K562 (cell line): ENCODE results near the gene SEZ6. TPM values are rescaled to one million over a fixed set of nuclear protein-coding genes. Genes with fewer than 3 reads are reported as not detected.

ENCODE experiments used
- BRF2 ChIP-seq: IDR thresholded peaks from 3 replicates; pipeline ENCODE4 v1.6.1; 2011; ENCODE audit warnings: borderline replicate concordance, mild to moderate bottlenecking; ENCODE audit not compliant: insufficient read length, insufficient read depth
- CGGBP1 ChIP-seq: fragments of 250-450 bp; sonication (Bioruptor Pico); IDR thresholded peaks from 2 replicates; pipeline ENCODE4 v1.9.0; 2021; ENCODE audit warnings: mild to moderate bottlenecking
- ESRRB ChIP-seq: fragments of 250-450 bp; sonication (Bioruptor Pico); IDR thresholded peaks from 2 replicates; pipeline ENCODE4 v1.5.0; 2020; ENCODE audit warnings: mild to moderate bottlenecking, moderate library complexity, borderline replicate concordance
- FOXA3 ChIP-seq, 2 experiments: fragments of 450-650 bp in 1 of 2; sonication (generic) in 1 of 2; formaldehyde crosslinking; IDR thresholded peaks in 1 of 2; conservative IDR thresholded peaks in 1 of 2; 2 replicates each; pipeline versions ENCODE4 v1.4.0 to v1.8.0; 2020 to 2022; ENCODE audit warnings: mild to moderate bottlenecking in 2 of 2, missing genetic modification reagents in 1 of 2
- HDAC2 ChIP-seq: fragments of 450-650 bp; IDR thresholded peaks from 2 replicates; pipeline ENCODE4 v1.6.1; 2016; ENCODE audit warnings: mild to moderate bottlenecking
- HMG20A ChIP-seq: fragments of 450-650 bp; formaldehyde crosslinking; conservative IDR thresholded peaks from 2 replicates; pipeline ENCODE4 v1.4.0; 2020; ENCODE audit warnings: mild to moderate bottlenecking, mixed read lengths
- NCOA6 ChIP-seq: fragments of 450-650 bp; IDR thresholded peaks from 2 replicates; pipeline ENCODE4 v1.6.1; 2017; ENCODE audit warnings: mild to moderate bottlenecking
- SREBF1 ChIP-seq: fragments of 150-350 bp; IDR thresholded peaks from 2 replicates; pipeline ENCODE4 v1.6.1; 2014; ENCODE audit warnings: antibody characterized with exemption, low read depth, low read length, borderline replicate concordance
- TCF15 ChIP-seq: fragments of 250-450 bp; sonication (Bioruptor Pico); IDR thresholded peaks from 2 replicates; pipeline ENCODE4 v1.8.0; 2022; ENCODE audit warnings: moderate library complexity, mild to moderate bottlenecking, inconsistent platforms
- ZNF318 ChIP-seq, 2 experiments: fragments of 450-650 bp; IDR thresholded peaks; 2 replicates each; pipeline ENCODE4 v1.6.1; 2016; ENCODE audit warnings: mild to moderate bottlenecking in 2 of 2, borderline replicate concordance in 1 of 2, low read depth in 1 of 2, moderate library complexity in 1 of 2
- ZNF586 ChIP-seq: fragments of 450-650 bp; formaldehyde crosslinking; conservative IDR thresholded peaks from 2 replicates; pipeline ENCODE4 v1.4.0; 2020; ENCODE audit warnings: mild to moderate bottlenecking, moderate library complexity
- polyA plus RNA-seq, 8 experiments: library from polyadenylated mRNA; depleted of rRNA in 4 of 8; stranded (reverse) in 5 of 8; unstranded in 3 of 8; fragments of >200 nt; fragmentation: Nextera tagmentation in 2 of 8; fragmentation: Illumina TruSeq in 1 of 8; extraction: Ambion mirVana in 2 of 8; extraction: Trizol in 1 of 8; gene quantifications; 2 replicates each; pipeline versions ENCODE4 v1.2.1 to v1.2.3, GENCODE V29; 2011 to 2014; ENCODE audit warnings: inconsistent platforms in 1 of 8, missing spikeins in 1 of 8
- total RNA-seq, 7 experiments: library from RNA; depleted of rRNA in 6 of 7; stranded (reverse); fragments of >200 nt in 6 of 7; fragmentation: Illumina TruSeq in 2 of 7; extraction: Trizol in 2 of 7; gene quantifications; 2 replicates each; pipeline versions ENCODE4 v1.2.1 to v1.2.3, GENCODE V29; 2011 to 2021; ENCODE audit warnings: low replicate concordance in 1 of 7
- TF ChIP-seq, protein P1 (sequence below): fragments of 450-650 bp; formaldehyde crosslinking; IDR thresholded peaks from 2 replicates; pipeline ENCODE4 v1.4.0; 2020; ENCODE audit warnings: mild to moderate bottlenecking, moderate library complexity
- TF ChIP-seq, protein P2 (sequence below): fragments of 450-650 bp; IDR thresholded peaks from 2 replicates; pipeline ENCODE4 v1.6.1; 2016; ENCODE audit warnings: low read depth, mild to moderate bottlenecking, moderate library complexity

The SEZ6 gene
- total and polyA plus RNA-seq, 9 of the 15 experiments (the other 6 are each of a cell fraction or from before 2014, with no cell fraction given), result not detected

DNA sequence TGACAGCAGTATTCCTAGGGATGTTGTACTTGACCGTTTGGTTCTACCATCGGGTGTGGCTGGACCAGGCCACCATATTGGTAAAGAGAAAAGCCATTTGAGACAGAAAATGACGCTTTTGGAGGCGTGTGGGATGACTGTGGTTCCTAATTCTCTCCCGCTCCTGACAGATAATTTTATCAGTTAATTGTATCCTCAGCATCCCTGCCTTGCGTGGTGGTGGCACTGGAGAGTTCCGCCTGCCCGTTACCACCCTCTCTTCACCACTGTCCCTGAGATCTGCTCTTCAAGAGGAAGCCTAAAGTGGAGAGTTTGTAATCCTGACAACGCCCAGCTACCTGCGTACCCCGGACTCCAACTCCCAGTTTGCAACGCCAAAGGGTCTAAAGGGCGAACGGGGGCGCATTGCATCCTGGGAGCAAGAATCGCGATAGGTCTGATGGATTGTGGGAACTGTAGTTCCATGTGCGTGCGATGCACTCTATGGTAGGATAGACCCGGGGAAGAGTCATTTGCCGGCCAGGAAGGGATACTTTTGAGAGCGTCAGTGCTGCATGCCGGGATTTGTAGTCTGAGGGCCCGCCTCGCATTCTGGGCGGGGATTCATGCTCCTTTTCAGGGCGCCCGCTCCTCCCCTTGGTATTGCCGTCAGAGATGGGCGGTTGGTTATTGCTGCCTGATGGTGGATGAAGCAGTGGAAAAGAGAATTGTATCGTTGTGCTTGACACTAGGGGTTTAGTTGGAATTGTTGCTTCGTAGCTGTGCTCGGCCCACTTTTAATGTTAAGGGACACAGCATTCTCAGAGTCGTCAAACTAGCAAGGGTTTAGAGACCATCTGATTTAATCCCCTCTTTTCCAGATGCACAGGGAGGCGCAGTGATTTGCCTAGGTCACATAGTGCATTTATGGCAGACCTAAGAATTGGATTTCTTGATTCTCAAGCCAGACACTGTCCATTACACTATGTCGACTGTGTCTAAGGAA, 53.5 kb downstream of the SEZ6 start (continued):
- TF ChIP-seq, protein P1, sequence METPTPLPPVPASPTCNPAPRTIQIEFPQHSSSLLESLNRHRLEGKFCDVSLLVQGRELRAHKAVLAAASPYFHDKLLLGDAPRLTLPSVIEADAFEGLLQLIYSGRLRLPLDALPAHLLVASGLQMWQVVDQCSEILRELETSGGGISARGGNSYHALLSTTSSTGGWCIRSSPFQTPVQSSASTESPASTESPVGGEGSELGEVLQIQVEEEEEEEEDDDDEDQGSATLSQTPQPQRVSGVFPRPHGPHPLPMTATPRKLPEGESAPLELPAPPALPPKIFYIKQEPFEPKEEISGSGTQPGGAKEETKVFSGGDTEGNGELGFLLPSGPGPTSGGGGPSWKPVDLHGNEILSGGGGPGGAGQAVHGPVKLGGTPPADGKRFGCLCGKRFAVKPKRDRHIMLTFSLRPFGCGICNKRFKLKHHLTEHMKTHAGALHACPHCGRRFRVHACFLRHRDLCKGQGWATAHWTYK, result peak; percentile 84
- no peak for TF ChIP-seq ZNF586 (CRISPR knock-in tag)
- no peak for TF ChIP-seq ZNF318 (IDR thresholded peaks at IDR 0.05; ENCODE audit: borderline replicate concordance in 1 of 2, low read depth in 1 of 2)
- no peak for TF ChIP-seq TCF15
- TF ChIP-seq ESRRB (CRISPR knock-in tag), result no peak
- TF ChIP-seq FOXA3 (CRISPR knock-in tag; conservative IDR thresholded peaks at IDR 0.05 in 1 of 2, IDR thresholded peaks at IDR 0.05 in 1 of 2), result no peak
- peak; percentile 87 for TF ChIP-seq SREBF1
- TF ChIP-seq, protein P2, sequence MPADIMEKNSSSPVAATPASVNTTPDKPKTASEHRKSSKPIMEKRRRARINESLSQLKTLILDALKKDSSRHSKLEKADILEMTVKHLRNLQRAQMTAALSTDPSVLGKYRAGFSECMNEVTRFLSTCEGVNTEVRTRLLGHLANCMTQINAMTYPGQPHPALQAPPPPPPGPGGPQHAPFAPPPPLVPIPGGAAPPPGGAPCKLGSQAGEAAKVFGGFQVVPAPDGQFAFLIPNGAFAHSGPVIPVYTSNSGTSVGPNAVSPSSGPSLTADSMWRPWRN, result no peak
- peak; percentile 32; the same call in 1 of the 2 replicates for TF ChIP-seq CGGBP1
- no peak for TF ChIP-seq BRF2
- no peak for TF ChIP-seq NCOA6
- 0 out of 2 replicates have a peak, but pooled peaks have one; percentile 23 for TF ChIP-seq HDAC2
- TF ChIP-seq HMG20A (CRISPR knock-in tag), result no peak
